GM10266 (cell line): ENCODE measurements around the gene ASH1L.
"Not testable (repeated sequence)": the region's sequence is repeated elsewhere in the genome, so short reads cannot be mapped to it uniquely, and the experiment has no call there.

ENCODE experiments used
- DNase-seq: peaks from one replicate; pipeline ENCODE4 v3.0.0; 2012; ENCODE audit errors: extremely low spot score
- CTCF ChIP-seq: IDR thresholded peaks from 2 replicates; pipeline ENCODE4 v1.5.1; 2012; ENCODE audit warnings: mild to moderate bottlenecking, low read depth; ENCODE audit not compliant: control insufficient read depth, insufficient read depth; ENCODE audit errors: missing control alignments

The ASH1L gene

GRCh38 chr1:155529109-155529508, 33.5 kb downstream of the ASH1L start:
- no peak for TF ChIP-seq CTCF
- no peak for DNase-seq

- no peak for DNase-seq
Observed at GRCh38 chr1:155527677-155528076, 34.9 kb downstream of the ASH1L start.

GRCh38 chr1:155526356-155526755, 36.2 kb downstream of the ASH1L start:
- TF ChIP-seq CTCF: no peak
- no peak for DNase-seq

More at GRCh38 chr1:155527677-155528076, 34.9 kb downstream of the ASH1L start:
- no peak for TF ChIP-seq CTCF

GRCh38 chr1:155522069-155522468, 40.5 kb downstream of the ASH1L start:
- no peak for TF ChIP-seq CTCF

GRCh38 chr1:155518484-155518883, 44.1 kb downstream of the ASH1L start:
- no peak for TF ChIP-seq CTCF
- no peak for DNase-seq

More at GRCh38 chr1:155522069-155522468, 40.5 kb downstream of the ASH1L start:
- no peak for DNase-seq

- no peak for TF ChIP-seq CTCF
- no peak for DNase-seq
Observed at GRCh38 chr1:155514582-155515187, 47.9 kb downstream of the ASH1L start.

GRCh38 chr1:155513300-155513916, 49.2 kb downstream of the ASH1L start:
- no peak for DNase-seq
- TF ChIP-seq CTCF: no peak

- not testable (repeated sequence) for DNase-seq
Observed at GRCh38 chr1:155511385-155511784, 51.2 kb downstream of the ASH1L start.
